GM12891 (cell line): Measurements from ENCODE around the gene AXDND1.

Source experiments
- POLR2A ChIP-seq: IDR thresholded peaks from 2 replicates; pipeline ENCODE4 v1.6.1; 2011; ENCODE audit warnings: low read depth, low read length, control low read depth
- POLR2AphosphoS5 ChIP-seq: IDR thresholded peaks from 2 replicates; pipeline ENCODE4 v1.6.1; 2011; ENCODE audit warnings: low read depth, low read length, control low read depth
- SPI1 ChIP-seq: IDR thresholded peaks from 2 replicates; pipeline ENCODE4 v1.6.1; 2011; ENCODE audit warnings: low read depth, low read length, control low read depth

GRCh38 chr1:179393721-179394120, 27.9 kb downstream of the AXDND1 start:
- TF ChIP-seq POLR2A = no peak
- TF ChIP-seq POLR2AphosphoS5 = no peak
- no peak for TF ChIP-seq SPI1
